Transverse colon (tissue), 4 donors: ENCODE results near the gene RAB12. TPM values are rescaled to one million over a fixed set of nuclear protein-coding genes. Genes with fewer than 3 reads are reported as not detected.

ENCODE experiments used
- DNase-seq: peaks from one replicate; pipeline ENCODE4 v3.0.0-alpha.2; 2019
- H3K27ac ChIP-seq, 4 donors: fragments of 200-600 bp; sonication (generic); 2 replicates each; pipeline ENCODE4 v1.5.1; 2016 to 2018; ENCODE audit warnings: inconsistent platforms in 4 of 4
- H3K27me3 ChIP-seq: fragments of 200-600 bp; sonication (generic); 2 replicates; pipeline ENCODE4 v1.5.1; 2017; ENCODE audit warnings: inconsistent platforms
- H3K36me3 ChIP-seq, 4 donors: fragments of 200-600 bp; sonication (generic); 2 replicates each; pipeline ENCODE4 v1.5.1; 2017 to 2019; ENCODE audit warnings: inconsistent platforms in 4 of 4
- H3K4me1 ChIP-seq, 4 donors: fragments of 200-600 bp; sonication (generic); 2 replicates each; pipeline ENCODE4 v1.5.1; 2017 to 2020; ENCODE audit warnings: inconsistent platforms in 4 of 4
- H3K4me3 ChIP-seq, 4 donors: fragments of 200-600 bp; sonication (generic); 1 replicate in 1 of 4; 2 replicates in 3 of 4; pipeline versions ENCODE4 v1.5.1 to v1.6.1; 2017 to 2019; ENCODE audit warnings: inconsistent platforms in 4 of 4
- H3K9me3 ChIP-seq, 2 donors: fragments of 200-600 bp; sonication (generic); 2 replicates each; pipeline ENCODE4 v1.5.1; 2017 to 2019; ENCODE audit warnings: inconsistent platforms in 2 of 2
- CTCF ChIP-seq, 5 experiments: fragments of 200-600 bp in 3 of 5; fragments of 450-650 bp in 2 of 5; sonication (generic) in 3 of 5; IDR thresholded peaks; 1 replicate in 2 of 5; 2 replicates in 3 of 5; pipeline ENCODE4 v1.5.1; 2016 to 2017; ENCODE audit warnings: antibody characterized with exemption in 5 of 5, inconsistent platforms in 3 of 5, mild to moderate bottlenecking in 2 of 5, moderate library complexity in 1 of 5
- EP300 ChIP-seq: sonication (generic); formaldehyde crosslinking; IDR thresholded peaks from one replicate; pipeline ENCODE4 v1.6.1; 2017; ENCODE audit warnings: antibody characterized with exemption, low read depth
- POLR2A ChIP-seq: fragments of 450-650 bp; IDR thresholded peaks from one replicate; pipeline ENCODE4 v1.6.1; 2016; ENCODE audit warnings: antibody characterized with exemption, mild to moderate bottlenecking, moderate library complexity
- POLR2AphosphoS5 ChIP-seq, 3 donors: sonication (generic); formaldehyde crosslinking; IDR thresholded peaks; one replicate each; pipeline ENCODE4 v1.6.1; 2016; ENCODE audit warnings: antibody characterized with exemption in 3 of 3
- WGBS, 2 donors: methylation state at CpG; one replicate each; pipeline ENCODE4 v1.1.5; 2018; ENCODE audit warnings: low coverage in 1 of 2; 5-methylcytosine and 5-hydroxymethylcytosine counted together
- in situ Hi-C, 4 donors: fragments of 200-750 bp; cut with MboI; loops; one replicate each; pipeline versions ENCODE4 v1.15.0 to v1.15.1; 2017; ENCODE audit warnings: low sequenced_read_pairs in 3 of 4, low pct_ligation_motif_present in 1 of 4, low pct_unique_long_range_greater_than_20kb in 1 of 4
- intact Hi-C: fragments of 100-400 bp; cut with DNase I; formaldehyde crosslinking; loops from one replicate; pipeline ENCODE4 v1.15.1; 2023; ENCODE audit warnings: low total_unique reads
- total RNA-seq, 4 donors: library from RNA; depleted of rRNA; stranded (reverse); fragments of >200 nt; gene quantifications; one replicate each; pipeline ENCODE4 v1.1.0, GENCODE V29; 2016

The RAB12 gene
- total RNA-seq, 4 donors from 2014 or later = 6.7 to 40.3 (median 23.7) TPM

- Histone ChIP-seq H3K4me1 (peaks cover 0 to 24% (median 6%) of the 10 kb centered on the region in 4 donors), H3K4me3 (no peak overlapping the region), H3K27me3 (no peaks in the 10 kb centered on the region), H3K9me3 (no peaks in the 10 kb centered on the region), H3K36me3 (peaks cover 0 to 15% (median 2%) of the 10 kb centered on the region in 4 donors), H3K27ac (no peak overlapping the region)
- in situ Hi-C loops = no loop called here
- intact Hi-C loops = no loop called here
- TF ChIP-seq EP300 (no peak), POLR2AphosphoS5 (IDR thresholded peaks at IDR 0.05) (no peak), CTCF (IDR thresholded peaks at IDR 0.05) (no peak), POLR2A (no peak)
- DNase-seq = no peak
- 93 to 96% methylated on average over 6 to 13 of the region's 13 CpGs for WGBS, 2 donors
These were observed 16.3 kb downstream of the RAB12 start for GRCh38 chr18:8625461-8626092.

- no peak for DNase-seq
- no peak for TF ChIP-seq POLR2AphosphoS5 (IDR thresholded peaks at IDR 0.05)
- no peak for TF ChIP-seq POLR2A
- TF ChIP-seq CTCF (IDR thresholded peaks at IDR 0.05) = no peak
- TF ChIP-seq EP300 = no peak
- 90 to 93% methylated on average over 6 of the region's 6 CpGs for WGBS, 2 donors
- H3K27ac ChIP-seq = no peak overlapping the region
- intact Hi-C loops (no loop called here), in situ Hi-C loops (no loop called here)
- H3K4me3 ChIP-seq = no peak overlapping the region
- H3K27me3 ChIP-seq = no peaks in the 10 kb centered on the region
- H3K4me1 ChIP-seq = peaks cover 0 to 17% (median 6%) of the 10 kb centered on the region in 4 donors
- H3K9me3 ChIP-seq = no peaks in the 10 kb centered on the region
- H3K36me3 ChIP-seq = peaks cover 0 to 15% (median 2%) of the 10 kb centered on the region in 4 donors
These were observed 17.3 kb downstream of the RAB12 start for GRCh38 chr18:8626414-8627106.

GRCh38 chr18:8627107-8627472 is 17.9 kb downstream of the RAB12 start:
- no peak for DNase-seq
- intact Hi-C loops = no loop called here
- in situ Hi-C loops = no loop called here

More at GRCh38 chr18:8627107-8627472, 17.9 kb downstream of the RAB12 start:
- Histone ChIP-seq H3K36me3 (peaks cover 0 to 15% (median 2%) of the 10 kb centered on the region in 4 donors), H3K27ac (no peak overlapping the region), H3K9me3 (no peaks in the 10 kb centered on the region), H3K4me3 (no peak overlapping the region), H3K4me1 (peaks cover 0 to 17% (median 6%) of the 10 kb centered on the region in 4 donors), H3K27me3 (no peaks in the 10 kb centered on the region)
- TF ChIP-seq CTCF (IDR thresholded peaks at IDR 0.05) (no peak), POLR2AphosphoS5 (IDR thresholded peaks at IDR 0.05) (no peak), EP300 (no peak), POLR2A (no peak)
- WGBS, 2 donors = 82 to 84% methylated on average over 7 to 11 of the region's 11 CpGs
